Gastrocnemius medialis (tissue), 4 donors: Measurements from ENCODE around the gene SASH1.

ENCODE experiments used
- CTCF ChIP-seq, 5 experiments: fragments of 450-650 bp in 3 of 5; fragments of 200-600 bp in 2 of 5; sonication (generic) in 2 of 5; IDR thresholded peaks in 4 of 5; conservative IDR thresholded peaks in 1 of 5; 1 replicate in 4 of 5; 2 replicates in 1 of 5; pipeline ENCODE4 v1.5.1; 2016 to 2019; ENCODE audit warnings: antibody characterized with exemption in 5 of 5, mild to moderate bottlenecking in 3 of 5, moderate library complexity in 3 of 5
- POLR2A ChIP-seq, 2 donors: fragments of 450-650 bp; IDR thresholded peaks; one replicate each; pipeline ENCODE4 v1.6.1; 2017; ENCODE audit warnings: antibody characterized with exemption in 2 of 2, mild to moderate bottlenecking in 2 of 2, moderate library complexity in 2 of 2

DNA sequence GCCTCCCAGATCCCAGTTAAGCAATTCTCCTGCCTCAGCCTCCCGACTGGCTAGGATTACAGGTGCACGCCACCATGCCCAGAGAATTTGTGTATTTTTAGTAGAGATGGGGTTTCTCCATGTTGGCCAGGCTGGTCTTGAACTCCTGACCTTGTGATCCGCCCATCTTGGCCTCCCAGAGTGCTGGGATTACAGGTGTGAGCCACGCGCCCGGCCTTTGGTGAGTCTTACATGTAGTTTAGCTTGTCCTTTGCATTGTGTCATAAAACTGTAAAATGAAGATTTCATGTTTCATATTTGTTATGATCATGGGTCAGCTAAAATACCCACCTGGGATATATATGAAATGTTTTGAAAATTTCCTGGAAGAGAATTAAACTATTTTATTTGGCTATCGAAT lies 183.5 kb downstream of the SASH1 start:
- TF ChIP-seq CTCF (IDR thresholded peaks at IDR 0.05 in 4 of 5, conservative IDR thresholded peaks at IDR 0.05 in 1 of 5) (no peak), POLR2A (IDR thresholded peaks at IDR 0.05) (no peak)
